ENCODE data around the gene RTN1. TPM values are rescaled to one million over a fixed set of nuclear protein-coding genes. Genes with fewer than 3 reads are reported as not detected.

Gene RTN1
- total RNA-seq, 2 donors from 2014 or later, result 8.6 to 11.2 TPM

DNA sequence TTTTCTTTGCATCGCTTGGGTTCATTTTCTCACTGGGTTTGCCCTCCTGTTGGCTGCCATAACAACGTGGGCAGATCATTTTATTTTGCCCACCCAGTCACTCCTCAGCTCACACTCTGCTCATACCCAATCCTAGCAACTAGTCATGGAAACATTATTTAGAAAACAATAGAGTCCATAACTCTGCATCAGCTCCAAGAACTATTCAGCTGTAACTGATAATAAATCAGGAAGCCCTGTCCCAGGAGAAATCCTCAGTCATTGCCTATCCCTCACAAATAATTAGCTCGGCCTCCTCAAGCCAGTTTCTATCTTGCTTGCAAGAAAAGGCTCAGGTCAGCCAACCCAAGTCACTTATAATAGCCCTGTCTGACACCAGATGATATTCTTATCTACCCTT is 43.2 kb downstream of the RTN1 start:
- H3K4me1 ChIP-seq, result no peaks in the 10 kb centered on the region
- DNase-seq (no peak), ATAC-seq (no peak)
- H3K27ac ChIP-seq, result no peak overlapping the region
- intact Hi-C loops (cut with DNase I), result no loop called here
- H3K36me3 ChIP-seq (replicated peaks in 1 of 2; ENCODE audit: insufficient read depth in 1 of 2, low read depth in 2 of 2), result no peaks in the 10 kb centered on the region
- 38 to 53% methylated on average over 3 of the region's 3 CpGs for WGBS, 2 donors
- no peak for TF ChIP-seq POLR2A (IDR thresholded peaks at IDR 0.05)
- TF ChIP-seq, protein P1, sequence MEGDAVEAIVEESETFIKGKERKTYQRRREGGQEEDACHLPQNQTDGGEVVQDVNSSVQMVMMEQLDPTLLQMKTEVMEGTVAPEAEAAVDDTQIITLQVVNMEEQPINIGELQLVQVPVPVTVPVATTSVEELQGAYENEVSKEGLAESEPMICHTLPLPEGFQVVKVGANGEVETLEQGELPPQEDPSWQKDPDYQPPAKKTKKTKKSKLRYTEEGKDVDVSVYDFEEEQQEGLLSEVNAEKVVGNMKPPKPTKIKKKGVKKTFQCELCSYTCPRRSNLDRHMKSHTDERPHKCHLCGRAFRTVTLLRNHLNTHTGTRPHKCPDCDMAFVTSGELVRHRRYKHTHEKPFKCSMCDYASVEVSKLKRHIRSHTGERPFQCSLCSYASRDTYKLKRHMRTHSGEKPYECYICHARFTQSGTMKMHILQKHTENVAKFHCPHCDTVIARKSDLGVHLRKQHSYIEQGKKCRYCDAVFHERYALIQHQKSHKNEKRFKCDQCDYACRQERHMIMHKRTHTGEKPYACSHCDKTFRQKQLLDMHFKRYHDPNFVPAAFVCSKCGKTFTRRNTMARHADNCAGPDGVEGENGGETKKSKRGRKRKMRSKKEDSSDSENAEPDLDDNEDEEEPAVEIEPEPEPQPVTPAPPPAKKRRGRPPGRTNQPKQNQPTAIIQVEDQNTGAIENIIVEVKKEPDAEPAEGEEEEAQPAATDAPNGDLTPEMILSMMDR (IDR thresholded peaks at IDR 0.05), result no peak
- no peak overlapping the region for H3K4me3 ChIP-seq
- no peaks in the 10 kb centered on the region for H3K27me3 ChIP-seq
- H3K9me3 ChIP-seq, result no peaks in the 10 kb centered on the region

DNA sequence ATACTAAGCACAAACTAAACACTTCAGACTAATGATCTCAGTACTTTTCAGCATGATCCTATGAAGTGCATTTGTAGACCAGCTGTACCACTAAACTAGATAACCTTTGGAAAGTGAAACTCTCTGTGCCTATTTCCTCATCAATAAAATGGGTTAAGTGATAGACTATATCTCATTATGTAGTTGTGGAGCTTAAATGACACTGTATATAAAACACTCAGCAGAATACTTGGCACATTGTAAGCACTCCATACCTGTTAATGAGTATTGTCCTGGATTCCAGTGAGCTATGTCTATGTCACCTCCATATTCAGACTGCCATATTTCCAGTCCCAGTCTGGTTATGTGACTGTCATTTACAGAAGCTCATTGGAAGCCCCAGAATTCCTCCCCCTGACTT is 44.4 kb downstream of the RTN1 start:
- intact Hi-C loops (cut with DNase I), result no loop called here
- Histone ChIP-seq H3K4me1 (no peaks in the 10 kb centered on the region), H3K27me3 (no peaks in the 10 kb centered on the region), H3K27ac (no peak overlapping the region), H3K4me3 (no peak overlapping the region), H3K9me3 (no peaks in the 10 kb centered on the region), H3K36me3 (replicated peaks in 1 of 2; ENCODE audit: insufficient read depth in 1 of 2, low read depth in 2 of 2) (no peaks in the 10 kb centered on the region)
- no peak for DNase-seq
- ATAC-seq, result no peak
- TF ChIP-seq, protein P1 (IDR thresholded peaks at IDR 0.05), result no peak
- TF ChIP-seq POLR2A (IDR thresholded peaks at IDR 0.05), result no peak

DNA sequence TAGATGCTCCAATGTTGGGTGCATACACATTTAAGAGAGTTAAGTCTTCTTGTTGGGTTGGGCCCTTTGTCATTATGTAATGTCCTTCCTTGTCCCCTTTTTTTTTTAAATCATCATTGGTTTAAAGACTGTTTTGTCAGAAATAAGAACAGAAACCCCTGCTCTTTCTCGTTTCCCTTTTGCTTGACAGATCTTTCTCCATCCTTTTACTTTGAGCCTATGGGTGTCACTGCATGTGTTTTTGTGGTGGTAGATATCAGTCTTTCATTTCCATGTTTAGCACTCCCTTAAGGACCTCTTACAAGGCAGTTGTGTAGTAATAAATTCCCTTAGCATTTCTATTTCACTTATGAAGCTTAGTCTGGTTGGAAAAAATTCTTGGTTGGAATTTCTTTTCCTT is 47.4 kb downstream of the RTN1 start:
- no peaks in the 10 kb centered on the region for H3K27me3 ChIP-seq
- no peak for DNase-seq
- no peak for TF ChIP-seq POLR2A (IDR thresholded peaks at IDR 0.05)
- TF ChIP-seq, protein P1 (IDR thresholded peaks at IDR 0.05), result no peak
- intact Hi-C loops (cut with DNase I), result no loop called here
- no peaks in the 10 kb centered on the region for H3K4me1 ChIP-seq
- no peaks in the 10 kb centered on the region for H3K9me3 ChIP-seq
- no peak overlapping the region for H3K4me3 ChIP-seq
- no peak for ATAC-seq
- no peaks in the 10 kb centered on the region for H3K36me3 ChIP-seq (replicated peaks in 1 of 2; ENCODE audit: insufficient read depth in 1 of 2, low read depth in 2 of 2)
- 57 to 58% methylated on average over 1 of the region's 1 CpG for WGBS, 2 donors
- H3K27ac ChIP-seq, result no peak overlapping the region

DNA sequence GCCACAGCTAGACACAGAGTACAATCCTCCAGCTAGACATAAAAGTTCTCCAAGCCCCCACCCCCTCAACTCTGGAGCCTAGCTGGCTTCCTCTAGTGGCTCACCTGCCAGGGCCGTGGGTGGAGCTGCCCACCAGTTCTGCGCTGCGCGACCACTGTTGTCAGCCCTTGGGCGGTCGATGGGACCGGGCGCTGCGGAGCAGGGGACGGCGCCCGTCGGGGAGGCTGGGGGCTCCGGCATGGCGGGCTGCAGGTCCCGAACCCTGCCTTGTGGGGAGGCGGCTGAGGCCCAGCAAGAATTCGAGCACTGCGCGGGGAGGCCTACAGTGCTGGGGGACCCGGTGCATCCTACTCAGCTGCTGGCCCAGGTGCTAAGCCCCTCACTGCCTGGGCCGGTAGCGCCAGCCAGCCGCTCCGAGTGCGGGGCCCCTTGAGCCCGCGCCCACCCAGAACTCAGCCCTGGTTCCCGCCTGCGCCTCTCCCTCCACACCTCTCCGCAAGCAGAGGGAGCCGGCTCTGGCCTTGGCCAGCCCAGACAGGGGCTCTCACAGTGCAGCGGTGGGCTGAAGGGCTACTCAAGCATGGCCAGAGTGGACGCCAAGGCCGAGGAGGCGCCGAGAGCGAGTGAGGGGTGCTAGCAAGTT is 51.0 kb downstream of the RTN1 start:
- intact Hi-C loops (cut with DNase I), result no loop called here
- WGBS, 2 donors, result 94 to 96% methylated on average over 16 to 36 of the region's 38 CpGs
- Histone ChIP-seq H3K27me3 (no peaks in the 10 kb centered on the region), H3K4me3 (no peak overlapping the region), H3K9me3 (no peaks in the 10 kb centered on the region), H3K4me1 (no peaks in the 10 kb centered on the region), H3K36me3 (replicated peaks in 1 of 2; ENCODE audit: insufficient read depth in 1 of 2, low read depth in 2 of 2) (no peaks in the 10 kb centered on the region), H3K27ac (no peak overlapping the region)
- no peak for TF ChIP-seq POLR2A (IDR thresholded peaks at IDR 0.05)
- TF ChIP-seq, protein P1 (IDR thresholded peaks at IDR 0.05), result no peak
- DNase-seq, result no peak
- no peak for ATAC-seq

DNA sequence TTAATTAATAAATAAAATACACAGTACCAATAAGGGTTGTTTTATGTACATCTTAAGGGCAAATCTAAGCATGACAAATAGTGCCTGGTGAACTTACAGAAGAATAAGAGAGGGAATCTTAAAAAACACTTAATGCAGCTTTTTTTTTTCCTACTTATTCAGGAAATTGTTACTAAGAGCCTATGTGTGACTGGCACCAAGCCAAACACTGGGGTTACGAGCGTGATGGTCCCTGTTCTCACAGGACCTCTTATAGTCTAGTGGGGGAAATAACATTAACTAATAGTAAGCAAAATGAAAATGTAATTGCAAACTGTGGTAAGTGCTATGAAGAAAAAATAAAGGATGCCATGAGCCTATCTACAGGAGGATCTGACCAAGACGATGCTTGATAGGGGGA is 53.6 kb downstream of the RTN1 start:
- no peak for ATAC-seq
- Histone ChIP-seq H3K27ac (no peak overlapping the region), H3K27me3 (no peaks in the 10 kb centered on the region), H3K4me3 (no peak overlapping the region), H3K4me1 (no peaks in the 10 kb centered on the region), H3K9me3 (no peaks in the 10 kb centered on the region), H3K36me3 (replicated peaks in 1 of 2; ENCODE audit: insufficient read depth in 1 of 2, low read depth in 2 of 2) (no peaks in the 10 kb centered on the region)
- TF ChIP-seq POLR2A (IDR thresholded peaks at IDR 0.05), result no peak
- TF ChIP-seq, protein P1 (IDR thresholded peaks at IDR 0.05), result no peak
- no peak for DNase-seq
- WGBS, 2 donors, result 47 to 54% methylated on average over 3 of the region's 3 CpGs
- intact Hi-C loops (cut with DNase I), result no loop called here
